Kidney (tissue), 14 donors: ENCODE results near the gene MAT2A. TPM values are rescaled to one million over a fixed set of nuclear protein-coding genes. Genes with fewer than 3 reads are reported as not detected.
"Not testable (repeated sequence)": the region's sequence is repeated elsewhere in the genome, so short reads cannot be mapped to it uniquely, and the experiment has no call there.

Source experiments
- DNase-seq, 5 donors: peaks; one replicate each; pipeline ENCODE4 v3.0.0-alpha.2; 2013 to 2020
- FAIRE-seq: peaks from 2 replicates; lab custom pipeline; 2012; peaks lifted over from hg19 to GRCh38; lab: Jason Lieb, UNC
- H3K27ac ChIP-seq, 2 donors: one replicate each; pipeline ENCODE4 v1.7.0; 2013; ENCODE audit warnings: low read depth in 2 of 2, low read length in 2 of 2, inconsistent platforms in 1 of 2
- H3K27me3 ChIP-seq: one replicate; pipeline ENCODE4 v1.7.1; 2013; ENCODE audit warnings: low read length, inconsistent platforms; ENCODE audit not compliant: control insufficient read depth, insufficient read depth
- H3K36me3 ChIP-seq, 3 donors: one replicate each; pipeline versions ENCODE4 v1.7.0 to v1.7.1; 2013; ENCODE audit warnings: low read length in 3 of 3, control low read depth in 1 of 3, inconsistent platforms in 1 of 3; ENCODE audit not compliant: insufficient read depth in 3 of 3, control insufficient read depth in 2 of 3
- H3K4me1 ChIP-seq, 3 donors: one replicate each; pipeline versions ENCODE4 v1.7.0 to v1.7.1; 2013; ENCODE audit warnings: low read length in 3 of 3, inconsistent platforms in 1 of 3, low read depth in 1 of 3; ENCODE audit not compliant: control insufficient read depth in 2 of 3, insufficient read depth in 2 of 3
- H3K4me3 ChIP-seq, 3 donors: one replicate each; pipeline versions ENCODE4 v1.7.0 to v1.8.1; 2013; ENCODE audit warnings: low read length in 3 of 3, control low read depth in 1 of 3, inconsistent platforms in 1 of 3
- H3K9ac ChIP-seq, 3 donors: one replicate each; pipeline versions ENCODE4 v1.7.0 to v1.7.1; 2013; ENCODE audit warnings: low read length in 3 of 3, control low read depth in 1 of 3, inconsistent platforms in 1 of 3
- H3K9me3 ChIP-seq, 3 donors: one replicate each; pipeline versions ENCODE4 v1.7.0 to v1.7.1; 2013; ENCODE audit warnings: low read length in 3 of 3, control low read depth in 1 of 3, inconsistent platforms in 1 of 3; ENCODE audit not compliant: control insufficient read depth in 2 of 3, insufficient read depth in 1 of 3
- CTCF ChIP-seq: IDR thresholded peaks from 3 replicates; pipeline ENCODE4 v1.5.1; 2012; ENCODE audit warnings: mild to moderate bottlenecking, moderate library complexity, borderline replicate concordance; ENCODE audit not compliant: insufficient read depth; ENCODE audit errors: extremely low read depth
- intact Hi-C: fragments of 100-400 bp; cut with DNase I; formaldehyde crosslinking; loops from one replicate; pipeline ENCODE4 v1.11.1; 2022
- polyA plus RNA-seq: library from polyadenylated mRNA; stranded (reverse); fragments of 350-450 nt; fragmentation: Illumina TruSeq; extraction: RNeasy Lipid Tissue Mini Kit (QIAGEN cat#74804); gene quantifications from one replicate; pipeline ENCODE4 v1.2.3, GENCODE V29; 2014; ENCODE audit warnings: low read depth, low replicate concordance; ENCODE audit not compliant: insufficient read depth
- total RNA-seq: library from RNA; stranded (reverse); fragmentation: NEBNext Ultra II Directional; extraction: Animal tissue kit (Norgen Biotek cat#: 25700); gene quantifications from one replicate; pipeline ENCODE4 v1.2.1, GENCODE V29; 2021
- donor health status: control.
- donor health status: control.
- donor health status: control.
- donor health status: control.
- donor health status: control.
- donor health status: DM: yes; HTN: yes; CAD: no.
- donor health status: Normal renal cell carcinoma (clear cell type).

MAT2A gene
- total and polyA plus RNA-seq, 2 donors from 2014 or later = 155 to 300 TPM

- no peaks in the 10 kb centered on the region for H3K27me3 ChIP-seq
- H3K9me3 ChIP-seq = no peaks in the 10 kb centered on the region
- TF ChIP-seq CTCF = no peak
- intact Hi-C loops = no loop called here
- H3K36me3 ChIP-seq = peaks cover 23 to 49% (median 32%) of the 10 kb centered on the region in 3 donors
- no peak for DNase-seq
- H3K4me1 ChIP-seq = peaks cover 11 to 18% (median 14%) of the 10 kb centered on the region in 3 donors
- H3K27ac ChIP-seq = peak overlapping the region in 1 of 2 donors; percentile 6
- H3K9ac ChIP-seq = peak overlapping the region in 2 of 3 donors; percentile 24 to 34
- H3K4me3 ChIP-seq = peak overlapping the region; percentile 88 to 97 (median 97)
- no peak for FAIRE-seq
Measured at GRCh38 chr2:85541262-85541661, 2.3 kb downstream of the MAT2A start.

DNA sequence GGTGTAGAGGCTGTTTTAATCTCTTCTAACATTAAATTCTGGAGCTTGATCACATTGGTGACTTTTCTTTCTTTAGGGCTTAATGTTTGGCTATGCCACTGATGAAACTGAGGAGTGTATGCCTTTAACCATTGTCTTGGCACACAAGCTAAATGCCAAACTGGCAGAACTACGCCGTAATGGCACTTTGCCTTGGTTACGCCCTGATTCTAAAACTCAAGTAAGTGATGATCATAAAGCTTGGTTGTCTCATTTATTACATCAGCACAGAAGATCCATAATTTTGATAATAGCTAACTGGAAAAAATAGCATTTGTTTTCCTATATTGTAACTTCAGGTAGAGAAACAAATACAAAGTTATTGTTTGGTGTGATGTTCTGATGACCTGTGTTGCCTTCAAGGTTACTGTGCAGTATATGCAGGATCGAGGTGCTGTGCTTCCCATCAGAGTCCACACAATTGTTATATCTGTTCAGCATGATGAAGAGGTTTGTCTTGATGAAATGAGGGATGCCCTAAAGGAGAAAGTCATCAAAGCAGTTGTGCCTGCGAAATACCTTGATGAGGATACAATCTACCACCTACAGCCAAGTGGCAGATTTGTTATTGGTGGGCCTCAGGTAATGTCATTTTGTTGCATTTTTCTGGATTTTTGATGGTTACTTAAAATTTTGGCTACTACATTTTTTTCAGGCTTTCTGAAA, 2.9 kb downstream of the MAT2A start:
- no peaks in the 10 kb centered on the region for H3K9me3 ChIP-seq
- no peak for TF ChIP-seq CTCF
- peak overlapping the region in 1 of 3 donors; percentile 24 for H3K9ac ChIP-seq
- peaks cover 23 to 49% (median 32%) of the 10 kb centered on the region in 3 donors for H3K36me3 ChIP-seq
- no peaks in the 10 kb centered on the region for H3K27me3 ChIP-seq
- no peak for FAIRE-seq
- intact Hi-C loops = no loop called here
- no peak overlapping the region for H3K27ac ChIP-seq
- no peak for DNase-seq
- H3K4me3 ChIP-seq = peak overlapping the region in 2 of 3 donors; percentile 88 to 97
- H3K4me1 ChIP-seq = peaks cover 9 to 17% (median 12%) of the 10 kb centered on the region in 3 donors

- DNase-seq (no peak), FAIRE-seq (no peak)
- H3K27ac ChIP-seq = no peak overlapping the region
- H3K27me3 ChIP-seq = no peaks in the 10 kb centered on the region
- no peak for TF ChIP-seq CTCF
- no peak overlapping the region for H3K9ac ChIP-seq
- no peak overlapping the region for H3K4me3 ChIP-seq
- peaks cover 6 to 10% (median 6%) of the 10 kb centered on the region in 3 donors for H3K4me1 ChIP-seq
- H3K9me3 ChIP-seq = no peaks in the 10 kb centered on the region
- peaks cover 23 to 49% (median 32%) of the 10 kb centered on the region in 3 donors for H3K36me3 ChIP-seq
- intact Hi-C loops = no loop called here
Measured at GRCh38 chr2:85542777-85543176, 3.8 kb downstream of the MAT2A start.

DNA sequence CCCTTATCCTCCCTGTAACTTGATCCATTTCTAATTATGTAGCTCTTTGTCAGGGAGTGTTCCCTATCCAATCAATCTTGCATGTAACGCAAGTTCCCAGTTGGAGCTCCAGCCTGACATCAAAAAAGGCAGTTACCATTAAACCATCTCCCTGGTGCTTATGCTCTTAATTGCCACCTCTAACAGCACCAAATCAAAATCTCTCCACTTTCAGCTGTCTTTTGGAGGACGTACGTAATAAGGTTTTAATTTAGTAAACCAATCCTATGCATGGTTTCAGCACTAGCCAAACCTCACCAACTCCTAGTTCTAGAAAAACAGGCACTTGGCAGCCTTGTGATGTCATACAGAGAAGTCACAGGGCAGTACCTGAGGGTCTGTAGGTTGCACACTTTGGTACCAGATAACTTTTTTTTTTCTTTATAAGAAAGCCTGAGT, 5.3 kb downstream of the MAT2A start:
- H3K27ac ChIP-seq, intact Hi-C loops: not testable (repeated sequence)
- H3K36me3 ChIP-seq = peaks cover 24 to 49% (median 32%) of the 10 kb centered on the region in 3 donors

GRCh38 chr2:85544915-85545779, 6.2 kb downstream of the MAT2A start:
- intact Hi-C loops = not testable (repeated sequence)

More for the DNA sequence above, 5.3 kb downstream of the MAT2A start:
- FAIRE-seq, H3K27me3 ChIP-seq, H3K4me3 ChIP-seq, H3K9ac ChIP-seq, H3K9me3 ChIP-seq: not testable (repeated sequence)
- peak in 1 of 5 donors; percentile 27 for DNase-seq
- peaks cover 6 to 18% (median 6%) of the 10 kb centered on the region in 3 donors for H3K4me1 ChIP-seq

More at GRCh38 chr2:85544915-85545779, 6.2 kb downstream of the MAT2A start:
- not testable (repeated sequence) for H3K27me3 ChIP-seq, FAIRE-seq, H3K27ac ChIP-seq, H3K4me3 ChIP-seq, H3K9me3 ChIP-seq, H3K9ac ChIP-seq, DNase-seq
- peaks cover 6 to 18% (median 6%) of the 10 kb centered on the region in 3 donors for H3K4me1 ChIP-seq
- H3K36me3 ChIP-seq = peaks cover 24 to 50% (median 33%) of the 10 kb centered on the region in 3 donors
